K562 (cell line): ENCODE measurements around the gene VSTM2B. TPM values are rescaled to one million over a fixed set of nuclear protein-coding genes. Genes with fewer than 3 reads are reported as not detected.

Experiments used
- ATAC-seq: fragments of 200-7000 bp; cut with Tn5 transposase; 3 replicates; pipeline ENCODE4 v1.9.1; 2020; ENCODE audit warnings: moderate library complexity
- BruUV-seq: library from RNA; stranded (reverse); fragments of 400-500 nt; replicated peaks from 2 replicates; lab custom pipeline; 2021; lab: Mats Ljungman, UMichigan
- CTCF ChIA-PET: fragments of 300-600 bp; formaldehyde crosslinking; extraction: SDS; loops from one replicate; lab custom pipeline; 2021; ENCODE audit warnings: low intra/inter-chr PET ratio; lab: Yijun Ruan, JAX
- POLR2A ChIA-PET: fragments of 300-600, 350-650 bp; sonication (Branson Sonifier 250); formaldehyde crosslinking; extraction: SDS; loops from one replicate; lab custom pipeline; 2021; ENCODE audit warnings: antibody characterized with exemption, inconsistent platforms; lab: Yijun Ruan, JAX
- DNase-seq, 4 experiments: peaks; one replicate each; pipeline versions ENCODE4 v3.0.0 to v3.0.0-alpha.2; 2011 to 2018; ENCODE audit warnings: low spot score in 3 of 4, mixed read lengths in 3 of 4; ENCODE audit errors: extremely low read depth in 1 of 4
- FAIRE-seq: peaks from 2 replicates; lab custom pipeline; 2011; peaks lifted over from hg19 to GRCh38; lab: Jason Lieb, UNC
- H2AFZ ChIP-seq: 2 replicates; pipeline ENCODE4 v1.6.0; 2011; ENCODE audit warnings: low read depth, low read length, control low read depth, inconsistent platforms
- H3K27ac ChIP-seq: fragments of 200-600 bp; 3 replicates; pipeline ENCODE4 v1.8.0; 2011; ENCODE audit warnings: low read depth, mild to moderate bottlenecking, control low read depth, inconsistent platforms, low read length, moderate library complexity, mixed read lengths; ENCODE audit errors: extremely low read depth
- H3K27me3 ChIP-seq, 2 experiments: fragments of 300-600 bp in 1 of 2; 2 replicates in 1 of 2; 3 replicates in 1 of 2; pipeline versions ENCODE4 v1.6.0 to v1.8.0; 2011; ENCODE audit warnings: inconsistent platforms in 2 of 2, low read length in 2 of 2, mild to moderate bottlenecking in 1 of 2, mixed read lengths in 1 of 2, moderate library complexity in 1 of 2; ENCODE audit not compliant: control insufficient read depth in 2 of 2, insufficient read depth in 2 of 2
- H3K36me3 ChIP-seq: fragments of 300-600 bp; 3 replicates; pipeline ENCODE4 v1.8.0; 2011; ENCODE audit warnings: mild to moderate bottlenecking, low read length, inconsistent platforms; ENCODE audit not compliant: control insufficient read depth, insufficient read depth
- H3K4me1 ChIP-seq, 2 experiments: fragments of 200-600 bp in 1 of 2; replicated peaks in 1 of 2; 2 replicates in 1 of 2; 3 replicates in 1 of 2; pipeline versions ENCODE4 v1.5.1 to v1.8.0; 2011; ENCODE audit warnings: inconsistent platforms in 2 of 2, low read length in 2 of 2, mild to moderate bottlenecking in 1 of 2, mixed read lengths in 1 of 2, moderate library complexity in 1 of 2; ENCODE audit not compliant: control insufficient read depth in 2 of 2, insufficient read depth in 2 of 2
- H3K4me2 ChIP-seq: 2 replicates; pipeline ENCODE4 v1.6.1; 2011; ENCODE audit warnings: low read length, control low read depth, inconsistent platforms, mixed read lengths; ENCODE audit not compliant: insufficient read depth
- H3K4me3 ChIP-seq: fragments of 200-600 bp; sonication (generic), shearing (Covaris generic); 2 replicates; pipeline ENCODE4 v1.5.1; 2016; ENCODE audit warnings: control low read depth, inconsistent platforms
- H3K79me2 ChIP-seq: fragments of 200-600 bp; 3 replicates; pipeline ENCODE4 v1.8.0; 2011; ENCODE audit warnings: low read length, inconsistent platforms; ENCODE audit not compliant: control insufficient read depth, insufficient read depth
- H3K9ac ChIP-seq, 2 experiments: 2 replicates each; pipeline versions ENCODE4 v1.6.0 to v1.6.1; 2011; ENCODE audit warnings: low read depth in 2 of 2, low read length in 2 of 2, control low read depth in 1 of 2, inconsistent platforms in 1 of 2, mild to moderate bottlenecking in 1 of 2, mixed read lengths in 1 of 2; ENCODE audit not compliant: insufficient read depth in 1 of 2
- H3K9me1 ChIP-seq: one replicate; pipeline ENCODE4 v1.6.0; 2011; ENCODE audit warnings: inconsistent platforms, mild to moderate bottlenecking, low read length, moderate library complexity; ENCODE audit not compliant: control insufficient read depth, insufficient read depth
- H3K9me3 ChIP-seq: replicated peaks from 2 replicates; pipeline ENCODE4 v1.5.1; 2011; ENCODE audit warnings: low read depth, low read length, inconsistent platforms; ENCODE audit not compliant: control insufficient read depth, insufficient read depth
- H4K20me1 ChIP-seq: replicated peaks from 2 replicates; pipeline ENCODE4 v1.6.1; 2011; ENCODE audit warnings: low read length, inconsistent platforms, mixed read lengths; ENCODE audit not compliant: control insufficient read depth, insufficient read depth
- SREBF1 ChIP-seq: fragments of 150-350 bp; IDR thresholded peaks from 2 replicates; pipeline ENCODE4 v1.6.1; 2014; ENCODE audit warnings: antibody characterized with exemption, low read depth, low read length, borderline replicate concordance
- TAF1 ChIP-seq: IDR thresholded peaks from 2 replicates; pipeline ENCODE4 v1.6.1; 2011; ENCODE audit warnings: mild to moderate bottlenecking, low read length, moderate library complexity; ENCODE audit not compliant: insufficient read depth, control insufficient read depth, severe bottlenecking; ENCODE audit errors: extremely low read depth
- ZNF586 ChIP-seq: fragments of 450-650 bp; formaldehyde crosslinking; conservative IDR thresholded peaks from 2 replicates; pipeline ENCODE4 v1.4.0; 2020; ENCODE audit warnings: mild to moderate bottlenecking, moderate library complexity
- WGBS: fragments of 100-300 bp; shearing (Covaris generic); methylation state at CpG from one replicate; pipeline ENCODE4 v1.1.6; 2016; ENCODE audit warnings: low coverage, mixed read lengths; ENCODE audit not compliant: insufficient coverage; ENCODE audit errors: missing lambda C conversion rate; 5-methylcytosine and 5-hydroxymethylcytosine counted together
- in situ Hi-C: fragments of 300-500 bp; cut with MboI; formaldehyde crosslinking; loops from 4 replicates; pipeline ENCODE4 v1.15.0; 2018; ENCODE audit warnings: inconsistent platforms, mixed read lengths
- intact Hi-C: fragments of 100-400 bp; cut with micrococcal nuclease; formaldehyde crosslinking; loops from 2 replicates; pipeline ENCODE4 v1.14.2; 2022
- polyA plus RNA-seq, 8 experiments: library from polyadenylated mRNA; depleted of rRNA in 4 of 8; stranded (reverse) in 5 of 8; unstranded in 3 of 8; fragments of >200 nt; fragmentation: Nextera tagmentation in 2 of 8; fragmentation: Illumina TruSeq in 1 of 8; extraction: Ambion mirVana in 2 of 8; extraction: Trizol in 1 of 8; gene quantifications; 2 replicates each; pipeline versions ENCODE4 v1.2.1 to v1.2.3, GENCODE V29; 2011 to 2014; ENCODE audit warnings: inconsistent platforms in 1 of 8, missing spikeins in 1 of 8
- total RNA-seq, 7 experiments: library from RNA; depleted of rRNA in 6 of 7; stranded (reverse); fragments of >200 nt in 6 of 7; fragmentation: Illumina TruSeq in 2 of 7; extraction: Trizol in 2 of 7; gene quantifications; 2 replicates each; pipeline versions ENCODE4 v1.2.1 to v1.2.3, GENCODE V29; 2011 to 2021; ENCODE audit warnings: low replicate concordance in 1 of 7

Gene VSTM2B
- total and polyA plus RNA-seq, 9 of the 15 experiments (the other 6 are each of a cell fraction or from before 2014, with no cell fraction given) = not detected

DNA sequence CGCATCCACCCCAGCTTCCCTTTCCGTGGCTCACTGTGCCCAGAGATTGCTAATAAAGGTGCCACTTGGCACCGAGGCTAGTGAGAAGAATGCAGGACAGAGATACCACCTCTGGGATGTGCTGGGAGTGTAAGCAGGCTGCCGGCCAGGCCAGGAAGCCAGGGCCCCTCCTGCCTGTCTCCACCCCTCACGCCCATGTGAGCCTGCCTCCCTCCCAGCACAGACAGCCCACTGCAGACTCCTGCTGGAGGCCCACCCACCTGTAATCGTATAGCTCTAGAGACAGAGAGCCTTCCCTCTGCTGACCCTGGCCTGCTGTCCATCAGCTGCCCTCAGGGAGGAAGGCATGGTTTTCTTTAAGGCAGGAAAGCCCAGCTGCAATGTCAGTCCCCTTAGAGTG lies 13.9 kb downstream of the VSTM2B start (continued):
- no peak for TF ChIP-seq SREBF1
- TF ChIP-seq, all 486 proteins: peak for 0

DNA sequence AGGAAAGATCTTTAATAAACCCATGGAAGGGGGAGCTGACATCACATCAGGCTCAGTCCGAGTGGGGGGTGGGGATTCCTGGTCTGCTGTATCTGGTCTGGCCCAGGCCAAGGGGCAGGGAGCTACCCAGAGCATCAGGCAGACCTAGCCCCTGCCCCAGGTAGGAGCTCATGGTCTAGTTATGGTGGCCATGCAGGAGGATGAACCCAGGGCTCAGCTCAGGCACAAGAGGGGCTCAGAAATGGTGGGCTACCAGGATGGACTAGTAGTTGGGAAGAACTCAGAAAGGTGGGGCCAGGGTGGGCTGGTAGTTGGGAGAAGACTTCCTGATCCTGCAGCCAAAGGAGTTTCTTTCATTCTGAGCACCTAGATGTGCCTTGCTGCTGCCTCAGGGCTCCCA lies 14.3 kb downstream of the VSTM2B start:
- H4K20me1 ChIP-seq = no peaks in the 10 kb centered on the region
- CTCF ChIA-PET = no interaction called here
- 0% methylated on average over 1 of the region's 1 CpG for WGBS
- H3K27ac ChIP-seq = no peak overlapping the region
- H2AFZ ChIP-seq = no peak overlapping the region
- no TSS peak for BruUV-seq
- FAIRE-seq (no peak), DNase-seq (no peak), ATAC-seq (no peak)
- no peaks in the 10 kb centered on the region for H3K9me3 ChIP-seq
- intact Hi-C loops = no loop called here
- H3K9ac ChIP-seq = no peak overlapping the region
- TF ChIP-seq ZNF586 (no peak), TAF1 (no peak)
- no peaks in the 10 kb centered on the region for H3K4me1 ChIP-seq
- POLR2A ChIA-PET = no interaction called here
- H3K9me1 ChIP-seq = no peaks in the 10 kb centered on the region
- no peak overlapping the region for H3K4me3 ChIP-seq
- no peaks in the 10 kb centered on the region for H3K79me2 ChIP-seq
- H3K36me3 ChIP-seq = no peaks in the 10 kb centered on the region
- H3K4me2 ChIP-seq = no peak overlapping the region
- peaks cover 8 to 32% of the 10 kb centered on the region in 2 experiments; a peak in 3 of 5 replicates for H3K27me3 ChIP-seq
- in situ Hi-C loops = no loop called here
